ENCODE results near the gene PJA2. TPM values are rescaled to one million over a fixed set of nuclear protein-coding genes. Genes with fewer than 3 reads are reported as not detected.

PJA2 gene
- polyA plus RNA-seq, 2 of the 4 experiments (the other 2 are of a cell fraction), result 24.9 to 56.5 TPM

DNA sequence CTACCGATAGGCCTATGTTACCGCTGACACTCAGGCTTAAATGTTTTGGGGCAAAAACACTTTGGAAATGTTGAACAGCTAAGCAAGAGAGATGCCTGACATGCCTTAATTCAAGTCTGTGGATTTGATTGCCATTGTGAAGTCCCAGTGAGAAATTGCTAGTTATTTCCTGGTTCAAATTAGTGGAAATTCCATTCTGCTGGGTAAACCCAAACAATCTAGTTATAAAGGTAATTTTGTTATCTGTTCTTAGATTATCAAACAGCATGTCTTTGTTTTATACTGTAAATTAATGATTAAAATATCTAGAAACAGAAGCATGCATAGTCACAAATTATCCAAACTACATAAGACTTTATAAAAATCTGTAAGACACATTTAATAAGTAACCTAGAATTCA, 96.6 kb downstream of the PJA2 start:
- H3K4me2 ChIP-seq, result no peak overlapping the region
- no peak overlapping the region for H3K4me3 ChIP-seq
- ChIA-PET POLR2A (no interaction called here), CTCF (no interaction called here)
- DNase-seq (ENCODE audit: low read depth in 1 of 2, low spot score in 1 of 2) (no peak), FAIRE-seq (peak; percentile 7), ATAC-seq (no peak)
- H3K4me1 ChIP-seq, result no peaks in the 10 kb centered on the region
- H3K27ac ChIP-seq, result no peak overlapping the region
- H3K9me3 ChIP-seq, result no peaks in the 10 kb centered on the region
- TF ChIP-seq, protein P1, sequence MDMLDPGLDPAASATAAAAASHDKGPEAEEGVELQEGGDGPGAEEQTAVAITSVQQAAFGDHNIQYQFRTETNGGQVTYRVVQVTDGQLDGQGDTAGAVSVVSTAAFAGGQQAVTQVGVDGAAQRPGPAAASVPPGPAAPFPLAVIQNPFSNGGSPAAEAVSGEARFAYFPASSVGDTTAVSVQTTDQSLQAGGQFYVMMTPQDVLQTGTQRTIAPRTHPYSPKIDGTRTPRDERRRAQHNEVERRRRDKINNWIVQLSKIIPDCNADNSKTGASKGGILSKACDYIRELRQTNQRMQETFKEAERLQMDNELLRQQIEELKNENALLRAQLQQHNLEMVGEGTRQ (IDR thresholded peaks at IDR 0.05), result no peak
- TF ChIP-seq TP53 (CRISPR knock-in tag; IDR thresholded peaks at IDR 0.05) (no peak), BHLHE40 (IDR thresholded peaks at IDR 0.05; ENCODE audit: low read depth, low read length) (no peak), RNF2 (IDR thresholded peaks at IDR 0.05; ENCODE audit: borderline replicate concordance, low read depth) (no peak), CHD2 (IDR thresholded peaks at IDR 0.05; ENCODE audit: low read length, partially characterized antibody) (no peak), HOXB13 (CRISPR knock-in tag; IDR thresholded peaks at IDR 0.05; ENCODE audit: low read depth) (no peak), ESRRA (IDR thresholded peaks at IDR 0.05; ENCODE audit: borderline replicate concordance, low read length) (no peak), ZFP36 (IDR thresholded peaks at IDR 0.05; ENCODE audit: borderline replicate concordance, partially characterized antibody) (no peak), MAFK (IDR thresholded peaks at IDR 0.05; ENCODE audit: partially characterized antibody) (no peak), JUNB (IDR thresholded peaks at IDR 0.05) (no peak), KDM1A (IDR thresholded peaks at IDR 0.05; ENCODE audit: low read depth) (no peak)
- 81% methylated on average over 2 of the region's 2 CpGs for WGBS (ENCODE audit: missing lambda C conversion rate)

DNA sequence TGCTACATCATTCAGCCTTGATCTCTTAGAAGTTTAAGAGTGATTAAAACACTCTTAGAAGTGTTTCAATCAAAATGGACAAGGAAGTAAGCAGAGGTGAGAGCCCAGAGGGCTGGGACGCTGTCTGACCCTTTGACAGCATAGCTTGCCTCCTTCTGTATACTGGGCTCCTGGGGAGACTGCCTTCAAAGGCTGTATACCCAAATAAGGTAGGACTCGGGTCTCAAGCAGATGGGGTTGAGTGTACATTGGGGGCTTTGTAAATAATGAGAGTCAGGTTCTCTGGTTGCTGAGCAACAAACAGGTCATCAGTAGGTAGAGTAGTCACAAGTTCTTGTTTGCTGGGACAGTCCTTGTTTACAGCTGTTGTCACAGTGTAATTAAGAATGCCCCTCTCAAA, 97.1 kb downstream of the PJA2 start:
- TF ChIP-seq RCOR1 (IDR thresholded peaks at IDR 0.05; ENCODE audit: low read depth, low read length) (no peak), PHF8 (IDR thresholded peaks at IDR 0.05; ENCODE audit: borderline replicate concordance, low read depth) (no peak), RNF2 (IDR thresholded peaks at IDR 0.05; ENCODE audit: borderline replicate concordance, low read depth) (no peak), TP53 (CRISPR knock-in tag; IDR thresholded peaks at IDR 0.05) (no peak), HOXB13 (CRISPR knock-in tag; IDR thresholded peaks at IDR 0.05; ENCODE audit: low read depth) (no peak), NR3C1 (IDR thresholded peaks at IDR 0.05) (no peak), KDM5A (IDR thresholded peaks at IDR 0.05) (no peak), MYC (IDR thresholded peaks at IDR 0.05; ENCODE audit: borderline replicate concordance, low read length) (no peak), CEBPB (IDR thresholded peaks at IDR 0.05) (no peak), GATA3 (IDR thresholded peaks at IDR 0.05; ENCODE audit: borderline replicate concordance) (no peak), JUNB (IDR thresholded peaks at IDR 0.05) (no peak), BHLHE40 (IDR thresholded peaks at IDR 0.05; ENCODE audit: low read depth, low read length) (no peak), RARB (CRISPR knock-in tag; IDR thresholded peaks at IDR 0.05) (no peak), SMC3 (IDR thresholded peaks at IDR 0.05) (no peak), RFX5 (IDR thresholded peaks at IDR 0.05) (no peak)
- TF ChIP-seq, protein P1 (IDR thresholded peaks at IDR 0.05), result no peak
- TF ChIP-seq, protein P2, sequence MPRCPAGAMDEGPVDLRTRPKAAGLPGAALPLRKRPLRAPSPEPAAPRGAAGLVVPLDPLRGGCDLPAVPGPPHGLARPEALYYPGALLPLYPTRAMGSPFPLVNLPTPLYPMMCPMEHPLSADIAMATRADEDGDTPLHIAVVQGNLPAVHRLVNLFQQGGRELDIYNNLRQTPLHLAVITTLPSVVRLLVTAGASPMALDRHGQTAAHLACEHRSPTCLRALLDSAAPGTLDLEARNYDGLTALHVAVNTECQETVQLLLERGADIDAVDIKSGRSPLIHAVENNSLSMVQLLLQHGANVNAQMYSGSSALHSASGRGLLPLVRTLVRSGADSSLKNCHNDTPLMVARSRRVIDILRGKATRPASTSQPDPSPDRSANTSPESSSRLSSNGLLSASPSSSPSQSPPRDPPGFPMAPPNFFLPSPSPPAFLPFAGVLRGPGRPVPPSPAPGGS (IDR thresholded peaks at IDR 0.05), result no peak
- TF ChIP-seq, protein P3, sequence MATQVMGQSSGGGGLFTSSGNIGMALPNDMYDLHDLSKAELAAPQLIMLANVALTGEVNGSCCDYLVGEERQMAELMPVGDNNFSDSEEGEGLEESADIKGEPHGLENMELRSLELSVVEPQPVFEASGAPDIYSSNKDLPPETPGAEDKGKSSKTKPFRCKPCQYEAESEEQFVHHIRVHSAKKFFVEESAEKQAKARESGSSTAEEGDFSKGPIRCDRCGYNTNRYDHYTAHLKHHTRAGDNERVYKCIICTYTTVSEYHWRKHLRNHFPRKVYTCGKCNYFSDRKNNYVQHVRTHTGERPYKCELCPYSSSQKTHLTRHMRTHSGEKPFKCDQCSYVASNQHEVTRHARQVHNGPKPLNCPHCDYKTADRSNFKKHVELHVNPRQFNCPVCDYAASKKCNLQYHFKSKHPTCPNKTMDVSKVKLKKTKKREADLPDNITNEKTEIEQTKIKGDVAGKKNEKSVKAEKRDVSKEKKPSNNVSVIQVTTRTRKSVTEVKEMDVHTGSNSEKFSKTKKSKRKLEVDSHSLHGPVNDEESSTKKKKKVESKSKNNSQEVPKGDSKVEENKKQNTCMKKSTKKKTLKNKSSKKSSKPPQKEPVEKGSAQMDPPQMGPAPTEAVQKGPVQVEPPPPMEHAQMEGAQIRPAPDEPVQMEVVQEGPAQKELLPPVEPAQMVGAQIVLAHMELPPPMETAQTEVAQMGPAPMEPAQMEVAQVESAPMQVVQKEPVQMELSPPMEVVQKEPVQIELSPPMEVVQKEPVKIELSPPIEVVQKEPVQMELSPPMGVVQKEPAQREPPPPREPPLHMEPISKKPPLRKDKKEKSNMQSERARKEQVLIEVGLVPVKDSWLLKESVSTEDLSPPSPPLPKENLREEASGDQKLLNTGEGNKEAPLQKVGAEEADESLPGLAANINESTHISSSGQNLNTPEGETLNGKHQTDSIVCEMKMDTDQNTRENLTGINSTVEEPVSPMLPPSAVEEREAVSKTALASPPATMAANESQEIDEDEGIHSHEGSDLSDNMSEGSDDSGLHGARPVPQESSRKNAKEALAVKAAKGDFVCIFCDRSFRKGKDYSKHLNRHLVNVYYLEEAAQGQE (IDR thresholded peaks at IDR 0.05), result no peak
- no peak for FAIRE-seq
- no peak for DNase-seq (ENCODE audit: low read depth in 1 of 2, low spot score in 1 of 2)
- ChIA-PET CTCF (no interaction called here), POLR2A (no interaction called here)
- Histone ChIP-seq H3K4me2 (no peak overlapping the region), H3K4me3 (no peak overlapping the region), H3K27ac (no peak overlapping the region), H3K9me3 (no peaks in the 10 kb centered on the region), H3K4me1 (no peaks in the 10 kb centered on the region)
- 19% methylated on average over 2 of the region's 2 CpGs for WGBS (ENCODE audit: missing lambda C conversion rate)
- no peak for ATAC-seq
